Central memory CD8-positive, alpha-beta T cell (primary cell): ENCODE measurements around the gene EPB41L1.

Source experiments
- ATAC-seq: fragments of 150-1000 bp; cut with Tn5 transposase; replicated peaks from 2 replicates; pipeline ENCODE4 v1.10.0; 2022; ENCODE audit warnings: mild to moderate bottlenecking, moderate FRiP score, moderate number of reproducible peaks; ENCODE audit not compliant: poor library complexity, severe bottlenecking; ENCODE audit errors: extremely low read depth
- DNase-seq, 2 donors: peaks; one replicate each; pipeline ENCODE4 v3.0.0; 2021; ENCODE audit warnings: low spot score in 2 of 2
- H3K27ac Mint-ChIP-seq: one replicate; pipeline ENCODE4 v1.8.0; 2022; ENCODE audit warnings: low read depth, mild to moderate bottlenecking, moderate library complexity, mixed read lengths
- H3K27me3 Mint-ChIP-seq: one replicate; pipeline ENCODE4 v1.8.0; 2022; ENCODE audit warnings: mixed read lengths
- H3K36me3 Mint-ChIP-seq: one replicate; pipeline ENCODE4 v1.8.0; 2022; ENCODE audit warnings: mild to moderate bottlenecking, moderate library complexity, mixed read lengths; ENCODE audit not compliant: insufficient read depth
- H3K4me1 Mint-ChIP-seq: one replicate; pipeline ENCODE4 v1.8.0; 2022; ENCODE audit warnings: mixed read lengths
- H3K4me3 Mint-ChIP-seq: one replicate; pipeline ENCODE4 v1.8.0; 2022; ENCODE audit warnings: mild to moderate bottlenecking, moderate library complexity, mixed read lengths
- H3K9me3 Mint-ChIP-seq: one replicate; pipeline ENCODE4 v1.8.0; 2022; ENCODE audit warnings: mixed read lengths

Gene EPB41L1

GRCh38 chr20:36210436-36211021 is 56.0 kb downstream of the EPB41L1 start:
- Mint-ChIP-seq H3K27ac (no peak overlapping the region), H3K9me3 (no peaks in the 10 kb centered on the region), H3K36me3 (no peaks in the 10 kb centered on the region), H3K4me3 (no peak overlapping the region), H3K27me3 (peaks cover 52% of the 10 kb centered on the region), H3K4me1 (no peaks in the 10 kb centered on the region)
- ATAC-seq (no peak), DNase-seq (no peak)

GRCh38 chr20:36213362-36213761 is 58.8 kb downstream of the EPB41L1 start:
- H3K27me3 Mint-ChIP-seq, result peaks cover 31% of the 10 kb centered on the region
- ATAC-seq, result no peak

GRCh38 chr20:36214684-36215256 is 60.2 kb downstream of the EPB41L1 start:
- H3K4me1 Mint-ChIP-seq, result no peaks in the 10 kb centered on the region
- H3K4me3 Mint-ChIP-seq, result no peak overlapping the region
- ATAC-seq (no peak), DNase-seq (no peak)
- H3K27ac Mint-ChIP-seq, result no peak overlapping the region
- no peaks in the 10 kb centered on the region for H3K36me3 Mint-ChIP-seq
- no peaks in the 10 kb centered on the region for H3K9me3 Mint-ChIP-seq
- H3K27me3 Mint-ChIP-seq, result peaks cover 19% of the 10 kb centered on the region

More at GRCh38 chr20:36213362-36213761, 58.8 kb downstream of the EPB41L1 start:
- no peak overlapping the region for H3K4me3 Mint-ChIP-seq
- H3K27ac Mint-ChIP-seq, result no peak overlapping the region
- no peaks in the 10 kb centered on the region for H3K9me3 Mint-ChIP-seq
- no peaks in the 10 kb centered on the region for H3K36me3 Mint-ChIP-seq
- DNase-seq, result no peak
- no peaks in the 10 kb centered on the region for H3K4me1 Mint-ChIP-seq

GRCh38 chr20:36215778-36216177 is 61.2 kb downstream of the EPB41L1 start:
- Mint-ChIP-seq H3K4me3 (no peak overlapping the region), H3K36me3 (no peaks in the 10 kb centered on the region), H3K27me3 (peaks cover 10% of the 10 kb centered on the region), H3K4me1 (no peaks in the 10 kb centered on the region), H3K9me3 (no peaks in the 10 kb centered on the region), H3K27ac (no peak overlapping the region)
- ATAC-seq, result no peak
- DNase-seq, result no peak

GRCh38 chr20:36216314-36217025 is 61.9 kb downstream of the EPB41L1 start:
- Mint-ChIP-seq H3K9me3 (no peaks in the 10 kb centered on the region), H3K4me3 (no peak overlapping the region), H3K36me3 (no peaks in the 10 kb centered on the region), H3K27me3 (peaks cover 6% of the 10 kb centered on the region), H3K27ac (no peak overlapping the region), H3K4me1 (no peaks in the 10 kb centered on the region)
- DNase-seq (no peak), ATAC-seq (no peak)

GRCh38 chr20:36217226-36217625 is 62.7 kb downstream of the EPB41L1 start:
- ATAC-seq (no peak), DNase-seq (no peak)
- no peak overlapping the region for H3K27ac Mint-ChIP-seq
- no peaks in the 10 kb centered on the region for H3K9me3 Mint-ChIP-seq
- no peaks in the 10 kb centered on the region for H3K4me1 Mint-ChIP-seq
- no peak overlapping the region for H3K4me3 Mint-ChIP-seq
- no peaks in the 10 kb centered on the region for H3K27me3 Mint-ChIP-seq
- no peaks in the 10 kb centered on the region for H3K36me3 Mint-ChIP-seq

- no peaks in the 10 kb centered on the region for H3K9me3 Mint-ChIP-seq
- ATAC-seq, result no peak
- no peaks in the 10 kb centered on the region for H3K27me3 Mint-ChIP-seq
- no peak overlapping the region for H3K4me3 Mint-ChIP-seq
- H3K27ac Mint-ChIP-seq, result no peak overlapping the region
- no peaks in the 10 kb centered on the region for H3K36me3 Mint-ChIP-seq
- no peak for DNase-seq
- H3K4me1 Mint-ChIP-seq, result no peaks in the 10 kb centered on the region
Measured at GRCh38 chr20:36218380-36219064, 64.0 kb downstream of the EPB41L1 start.

- H3K27me3 Mint-ChIP-seq, result no peaks in the 10 kb centered on the region
- no peak overlapping the region for H3K27ac Mint-ChIP-seq
- H3K4me3 Mint-ChIP-seq, result no peak overlapping the region
- no peaks in the 10 kb centered on the region for H3K4me1 Mint-ChIP-seq
- DNase-seq, result no peak
- no peaks in the 10 kb centered on the region for H3K36me3 Mint-ChIP-seq
- H3K9me3 Mint-ChIP-seq, result no peaks in the 10 kb centered on the region
- no peak for ATAC-seq
Measured at GRCh38 chr20:36219671-36220220, 65.2 kb downstream of the EPB41L1 start.

- Mint-ChIP-seq H3K9me3 (no peaks in the 10 kb centered on the region), H3K4me1 (no peaks in the 10 kb centered on the region), H3K27me3 (peaks cover 36% of the 10 kb centered on the region), H3K36me3 (no peaks in the 10 kb centered on the region), H3K4me3 (no peak overlapping the region), H3K27ac (no peak overlapping the region)
- no peak for DNase-seq
- no peak for ATAC-seq
Measured at GRCh38 chr20:36225666-36226065, 71.1 kb downstream of the EPB41L1 start.

- no peak overlapping the region for H3K27ac Mint-ChIP-seq
- H3K9me3 Mint-ChIP-seq, result no peaks in the 10 kb centered on the region
- no peak for DNase-seq
- no peak for ATAC-seq
- peaks cover 49% of the 10 kb centered on the region for H3K27me3 Mint-ChIP-seq
- no peak overlapping the region for H3K4me3 Mint-ChIP-seq
- H3K4me1 Mint-ChIP-seq, result no peaks in the 10 kb centered on the region
- no peaks in the 10 kb centered on the region for H3K36me3 Mint-ChIP-seq
Measured at GRCh38 chr20:36228770-36229169, 74.2 kb downstream of the EPB41L1 start.

GRCh38 chr20:36230019-36230418 is 75.5 kb downstream of the EPB41L1 start:
- Mint-ChIP-seq H3K27ac (no peak overlapping the region), H3K4me3 (no peak overlapping the region), H3K4me1 (no peaks in the 10 kb centered on the region), H3K9me3 (no peaks in the 10 kb centered on the region), H3K27me3 (peaks cover 49% of the 10 kb centered on the region), H3K36me3 (no peaks in the 10 kb centered on the region)
- DNase-seq (no peak), ATAC-seq (no peak)

GRCh38 chr20:36231331-36231730 is 76.8 kb downstream of the EPB41L1 start:
- no peak for DNase-seq
- no peak for ATAC-seq
- no peaks in the 10 kb centered on the region for H3K9me3 Mint-ChIP-seq
- no peak overlapping the region for H3K27ac Mint-ChIP-seq
- peaks cover 2% of the 10 kb centered on the region for H3K4me1 Mint-ChIP-seq
- peaks cover 1% of the 10 kb centered on the region for H3K36me3 Mint-ChIP-seq
- H3K4me3 Mint-ChIP-seq, result no peak overlapping the region
- peaks cover 36% of the 10 kb centered on the region for H3K27me3 Mint-ChIP-seq
